Endothelial cell of umbilical vein (primary cell): ENCODE results near the gene ZNF423. TPM values are rescaled to one million over a fixed set of nuclear protein-coding genes. Genes with fewer than 3 reads are reported as not detected.

Experiments
- BruUV-seq: library from RNA; stranded (reverse); fragments of 400-500 nt; replicated peaks from 2 replicates; lab custom pipeline; 2021; lab: Mats Ljungman, UMichigan
- CTCF ChIA-PET: fragments of 300-600, 350-600 bp; sonication (Branson Sonifier 250); formaldehyde crosslinking; loops from one replicate; lab custom pipeline; 2021; ENCODE audit warnings: antibody characterized with exemption, inconsistent platforms; lab: Charles Lee
- POLR2A ChIA-PET: fragments of 300-600, 350-600 bp; sonication (Branson Sonifier 250); formaldehyde crosslinking; loops from one replicate; lab custom pipeline; 2021; ENCODE audit warnings: antibody characterized with exemption, inconsistent platforms; lab: Charles Lee
- DNase-seq: peaks from one replicate; pipeline ENCODE4 v3.0.0-alpha.2; 2011; ENCODE audit warnings: low read depth, low spot score
- FAIRE-seq: peaks from 2 replicates; lab custom pipeline; 2011; peaks lifted over from hg19 to GRCh38; lab: Jason Lieb, UNC
- H2AFZ ChIP-seq: 2 replicates; pipeline ENCODE4 v1.6.0; 2012; ENCODE audit warnings: low read depth, low read length, control low read depth, inconsistent platforms
- H3K27ac ChIP-seq: 2 replicates; pipeline ENCODE4 v1.5.1; 2011; ENCODE audit warnings: low read depth, mild to moderate bottlenecking, control low read depth, low read length, moderate library complexity; ENCODE audit not compliant: insufficient read depth
- H3K27me3 ChIP-seq, 2 experiments: 2 replicates each; pipeline versions ENCODE4 v1.6.0 to v1.6.1; 2011; ENCODE audit warnings: low read length in 2 of 2, mixed read lengths in 1 of 2; ENCODE audit not compliant: control insufficient read depth in 2 of 2, insufficient read depth in 2 of 2
- H3K36me3 ChIP-seq, 2 experiments: 2 replicates in 1 of 2; 3 replicates in 1 of 2; pipeline ENCODE4 v1.5.1; 2011; ENCODE audit warnings: low read length in 2 of 2, mild to moderate bottlenecking in 1 of 2, moderate library complexity in 1 of 2; ENCODE audit not compliant: control insufficient read depth in 2 of 2, insufficient read depth in 2 of 2; ENCODE audit errors: extremely low read depth in 1 of 2
- H3K4me1 ChIP-seq: 3 replicates; pipeline ENCODE4 v1.5.1; 2011; ENCODE audit warnings: mild to moderate bottlenecking, low read length; ENCODE audit not compliant: control insufficient read depth, insufficient read depth; ENCODE audit errors: extremely low read depth
- H3K4me2 ChIP-seq: 2 replicates; pipeline ENCODE4 v1.6.1; 2011; ENCODE audit warnings: low read length, control low read depth, mixed read lengths; ENCODE audit not compliant: insufficient read depth
- H3K4me3 ChIP-seq, 3 experiments: fragments of 200-600 bp in 1 of 3; sonication (generic), shearing (Covaris generic) in 1 of 3; replicated peaks in 1 of 3; 2 replicates each; pipeline ENCODE4 v1.5.1; 2011 to 2016; ENCODE audit warnings: control low read depth in 3 of 3, low read length in 3 of 3, mild to moderate bottlenecking in 2 of 3, inconsistent platforms in 1 of 3, low read depth in 1 of 3, moderate library complexity in 1 of 3; ENCODE audit not compliant: insufficient read depth in 1 of 3
- H3K79me2 ChIP-seq: 2 replicates; pipeline ENCODE4 v1.6.0; 2012; ENCODE audit warnings: low read length, inconsistent platforms; ENCODE audit not compliant: control insufficient read depth, insufficient read depth
- H3K9ac ChIP-seq: replicated peaks from 2 replicates; pipeline ENCODE3; 2011; ENCODE audit warnings: low read length, control low read depth; ENCODE audit not compliant: insufficient read depth; ENCODE audit errors: extremely low read depth
- H3K9me1 ChIP-seq: replicated peaks from 3 replicates; pipeline ENCODE4 v1.6.0; 2011; ENCODE audit warnings: mild to moderate bottlenecking, low read length; ENCODE audit not compliant: control insufficient read depth, insufficient read depth; ENCODE audit errors: extremely low read depth
- H3K9me3 ChIP-seq: replicated peaks from 2 replicates; pipeline ENCODE4 v1.5.1; 2012; ENCODE audit warnings: low read length, inconsistent platforms; ENCODE audit not compliant: control insufficient read depth, insufficient read depth
- H4K20me1 ChIP-seq: replicated peaks from 2 replicates; pipeline ENCODE3; 2011; ENCODE audit warnings: mild to moderate bottlenecking, low read length; ENCODE audit not compliant: control insufficient read depth, insufficient read depth; ENCODE audit errors: extremely low read depth
- CTCF ChIP-seq, 2 donors: IDR thresholded peaks; 1 replicate in 1 of 2; 2 replicates in 1 of 2; pipeline ENCODE4 v1.5.1; 2011; ENCODE audit warnings: low read length in 2 of 2, mild to moderate bottlenecking in 2 of 2, moderate library complexity in 2 of 2, control low read depth in 1 of 2, inconsistent platforms in 1 of 2, low read depth in 1 of 2; ENCODE audit not compliant: insufficient read depth in 1 of 2; ENCODE audit errors: extremely low read depth in 1 of 2
- EZH2 ChIP-seq: IDR thresholded peaks from 2 replicates; pipeline ENCODE4 v1.6.1; 2012; ENCODE audit warnings: borderline replicate concordance, low read depth, mild to moderate bottlenecking, moderate library complexity, low read length, inconsistent platforms; ENCODE audit not compliant: severe bottlenecking
- FOS ChIP-seq: IDR thresholded peaks from 2 replicates; pipeline ENCODE4 v1.6.1; 2011; ENCODE audit warnings: mild to moderate bottlenecking, low read length, moderate library complexity, borderline replicate concordance; ENCODE audit not compliant: insufficient read depth
- GATA2 ChIP-seq: IDR thresholded peaks from 2 replicates; pipeline ENCODE4 v1.7.0; 2011; ENCODE audit warnings: low read depth, mild to moderate bottlenecking, moderate library complexity, mixed read lengths, low read length; ENCODE audit not compliant: insufficient read length, insufficient read depth
- JUN ChIP-seq: IDR thresholded peaks from 2 replicates; pipeline ENCODE4 v1.6.1; 2011; ENCODE audit warnings: borderline replicate concordance, low read depth; ENCODE audit not compliant: insufficient read length, insufficient read depth
- MAX ChIP-seq: IDR thresholded peaks from 2 replicates; pipeline ENCODE4 v1.6.1; 2011; ENCODE audit not compliant: insufficient read depth, insufficient read length
- MYC ChIP-seq: IDR thresholded peaks from one replicate; pipeline ENCODE4 v1.6.1; 2011; ENCODE audit warnings: mild to moderate bottlenecking, low read depth, low read length
- POLR2A ChIP-seq: IDR thresholded peaks from 2 replicates; pipeline ENCODE4 v1.6.1; 2012; ENCODE audit warnings: low read depth, mild to moderate bottlenecking, control low read depth, low read length
- POLR2AphosphoS5 ChIP-seq: IDR thresholded peaks from 2 replicates; pipeline ENCODE4 v1.6.1; 2012; ENCODE audit warnings: low read depth, mild to moderate bottlenecking, control low read depth, low read length, moderate library complexity; ENCODE audit not compliant: insufficient read depth
- dilution Hi-C: fragments of 300-500 bp; cut with MboI; formaldehyde crosslinking; loops from one replicate; pipeline ENCODE4 v1.15.0; 2019; ENCODE audit warnings: low sequenced_read_pairs; ENCODE audit not compliant: extremely low pct_ligation_motif_present
- intact Hi-C: fragments of 100-400 bp; cut with micrococcal nuclease; formaldehyde crosslinking; loops from one replicate; pipeline ENCODE4 v1.10.0; 2022
- polyA plus RNA-seq, 4 experiments: library from polyadenylated mRNA; depleted of rRNA in 3 of 4; stranded (reverse) in 3 of 4; unstranded in 1 of 4; fragments of >200 nt; gene quantifications; 2 replicates each; pipeline versions ENCODE4 v1.2.1 to v1.2.3, GENCODE V29; 2011 to 2012; ENCODE audit warnings: missing spikeins in 1 of 4
- total RNA-seq: library from RNA; stranded (reverse); gene quantifications from 2 replicates; pipeline ENCODE4 v1.2.3, GENCODE V29; 2021

Gene ZNF423
- total and polyA plus RNA-seq, 2 donors (not counting 3 experiments of a cell fraction or from before 2014, with no cell fraction given), result 2.2 to 8.1 TPM

- no peak for TF ChIP-seq POLR2AphosphoS5
- no peak for TF ChIP-seq MAX
- TF ChIP-seq EZH2, result no peak
- TF ChIP-seq JUN, result no peak
- no peak for TF ChIP-seq MYC
- no peak for TF ChIP-seq POLR2A
- TF ChIP-seq FOS, result no peak
- TF ChIP-seq CTCF (IDR thresholded peaks at IDR 0.05; ENCODE audit: extremely low read depth in 1 of 2, insufficient read depth in 1 of 2, low read depth in 1 of 2, low read length in 2 of 2), result no peak
- no peak for TF ChIP-seq GATA2
- dilution Hi-C loops, result no loop called here
- DNase-seq, result no peak
Observed at GRCh38 chr16:49484451-49484849, 371.5 kb downstream of the ZNF423 start.

More at GRCh38 chr16:49484451-49484849, 371.5 kb downstream of the ZNF423 start:
- BruUV-seq, result no TSS peak
- POLR2A ChIA-PET, result no interaction called here
- Histone ChIP-seq H3K4me2 (no peak overlapping the region), H3K36me3 (no peaks in the 10 kb centered on the region), H3K27ac (no peak overlapping the region), H3K4me1 (no peaks in the 10 kb centered on the region), H3K27me3 (peaks cover 0 to 4% of the 10 kb centered on the region in 2 experiments), H3K4me3 (no peak overlapping the region), H3K9ac (no peak overlapping the region), H3K9me1 (no peaks in the 10 kb centered on the region), H2AFZ (peak overlapping the region; percentile 64), H3K79me2 (no peaks in the 10 kb centered on the region), H4K20me1 (no peaks in the 10 kb centered on the region), H3K9me3 (no peaks in the 10 kb centered on the region)
- no peak for FAIRE-seq
- CTCF ChIA-PET, result interaction anchor here (0.6 kb wide), 1 partner anchor 128 kb away, joined by 3 read pairs; no protein-coding TSS in a partner anchor
- intact Hi-C loops, result no loop called here
